ENCODE measurements around the gene MRE11.

DNA sequence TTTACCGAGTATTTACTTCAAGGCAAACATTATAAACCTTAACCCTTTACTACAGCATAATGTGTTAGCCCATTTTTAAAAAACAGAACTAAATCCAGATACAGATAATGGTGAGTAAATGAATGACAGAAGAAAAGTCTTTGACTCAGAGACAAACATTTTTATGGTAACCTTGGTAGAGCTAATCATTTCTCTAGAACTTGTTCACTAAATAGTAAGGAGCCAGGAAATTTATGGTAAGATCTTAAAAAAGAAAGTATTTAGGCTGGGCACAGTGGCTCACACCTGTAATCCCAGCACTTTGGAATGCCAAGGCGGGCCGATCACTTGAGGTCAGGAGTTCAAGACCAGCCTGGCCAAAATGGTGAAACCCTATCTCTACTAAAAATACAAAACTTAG is 38.6 kb upstream of the MRE11 start:
- TF ChIP-seq, protein P1, sequence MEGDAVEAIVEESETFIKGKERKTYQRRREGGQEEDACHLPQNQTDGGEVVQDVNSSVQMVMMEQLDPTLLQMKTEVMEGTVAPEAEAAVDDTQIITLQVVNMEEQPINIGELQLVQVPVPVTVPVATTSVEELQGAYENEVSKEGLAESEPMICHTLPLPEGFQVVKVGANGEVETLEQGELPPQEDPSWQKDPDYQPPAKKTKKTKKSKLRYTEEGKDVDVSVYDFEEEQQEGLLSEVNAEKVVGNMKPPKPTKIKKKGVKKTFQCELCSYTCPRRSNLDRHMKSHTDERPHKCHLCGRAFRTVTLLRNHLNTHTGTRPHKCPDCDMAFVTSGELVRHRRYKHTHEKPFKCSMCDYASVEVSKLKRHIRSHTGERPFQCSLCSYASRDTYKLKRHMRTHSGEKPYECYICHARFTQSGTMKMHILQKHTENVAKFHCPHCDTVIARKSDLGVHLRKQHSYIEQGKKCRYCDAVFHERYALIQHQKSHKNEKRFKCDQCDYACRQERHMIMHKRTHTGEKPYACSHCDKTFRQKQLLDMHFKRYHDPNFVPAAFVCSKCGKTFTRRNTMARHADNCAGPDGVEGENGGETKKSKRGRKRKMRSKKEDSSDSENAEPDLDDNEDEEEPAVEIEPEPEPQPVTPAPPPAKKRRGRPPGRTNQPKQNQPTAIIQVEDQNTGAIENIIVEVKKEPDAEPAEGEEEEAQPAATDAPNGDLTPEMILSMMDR (IDR thresholded peaks at IDR 0.05; ENCODE audit: low read depth, low read length, poor library complexity, severe bottlenecking) = no peak
- no peak for TF ChIP-seq EZH2phosphoT487 (IDR thresholded peaks at IDR 0.05; ENCODE audit: borderline replicate concordance, low read length)
